SK-N-SH (cell line): Measurements from ENCODE around the gene VNN1. TPM values are rescaled to one million over a fixed set of nuclear protein-coding genes. Genes with fewer than 3 reads are reported as not detected.

Experiments
- CTCF ChIA-PET: fragments of 300-600, 350-600 bp; formaldehyde crosslinking; extraction: SDS; loops from one replicate; lab custom pipeline; 2021; lab: Yijun Ruan, JAX
- POLR2A ChIA-PET: fragments of 350-600 bp; sonication (Branson Sonifier 250); formaldehyde crosslinking; extraction: SDS; loops from one replicate; lab custom pipeline; 2020; ENCODE audit warnings: antibody characterized with exemption, inconsistent platforms; lab: Yijun Ruan, JAX
- DNase-seq: peaks from one replicate; pipeline ENCODE4 v3.0.0; 2012
- H2AFZ ChIP-seq: fragments of 200-600 bp; sonication (generic); 2 replicates; pipeline ENCODE4 v1.8.1; 2016; ENCODE audit warnings: antibody characterized with exemption, mild to moderate bottlenecking, low read depth
- H3F3A ChIP-seq: fragments of 200-600 bp; sonication (generic); replicated peaks from 2 replicates; pipeline ENCODE3; 2016; ENCODE audit warnings: antibody characterized with exemption, mild to moderate bottlenecking; ENCODE audit not compliant: insufficient read depth
- H3K27ac ChIP-seq, 2 experiments: fragments of 200-500 bp in 1 of 2; fragments of 200-600 bp in 1 of 2; sonication (Bioruptor generic) in 1 of 2; sonication (generic), shearing (Covaris generic) in 1 of 2; 2 replicates each; pipeline versions ENCODE4 v1.5.1 to v1.6.1; 2014 to 2016; ENCODE audit warnings: low read depth in 2 of 2, inconsistent platforms in 1 of 2, low read length in 1 of 2, mild to moderate bottlenecking in 1 of 2, mixed read lengths in 1 of 2
- H3K27me3 ChIP-seq: fragments of 200-600 bp; sonication (generic), shearing (Covaris generic); 2 replicates; pipeline ENCODE4 v1.6.1; 2016; ENCODE audit warnings: mixed run types; ENCODE audit not compliant: insufficient read depth
- H3K36me3 ChIP-seq, 2 experiments: fragments of 200-500 bp in 1 of 2; fragments of 200-600 bp in 1 of 2; sonication (Bioruptor generic) in 1 of 2; sonication (generic) in 1 of 2; replicated peaks in 1 of 2; 2 replicates each; pipeline versions ENCODE3 to v1.5.1; 2014 to 2016; ENCODE audit warnings: low read length in 1 of 2, mild to moderate bottlenecking in 1 of 2; ENCODE audit not compliant: insufficient read depth in 2 of 2, control insufficient read depth in 1 of 2
- H3K4me1 ChIP-seq, 2 experiments: fragments of 200-500 bp in 1 of 2; fragments of 200-600 bp in 1 of 2; sonication (Bioruptor generic) in 1 of 2; sonication (generic), shearing (Covaris generic) in 1 of 2; 2 replicates each; pipeline versions ENCODE4 v1.5.1 to v1.6.1; 2014 to 2016; ENCODE audit warnings: low read depth in 1 of 2, low read length in 1 of 2, mixed run types in 1 of 2; ENCODE audit not compliant: insufficient read depth in 2 of 2, control insufficient read depth in 1 of 2
- H3K4me2 ChIP-seq: fragments of 200-600 bp; sonication (generic), shearing (Covaris generic); 2 replicates; pipeline ENCODE4 v1.6.1; 2017; ENCODE audit warnings: mixed run types
- H3K4me3 ChIP-seq, 2 experiments: fragments of 200-500 bp in 1 of 2; fragments of 200-600 bp in 1 of 2; sonication (Bioruptor generic) in 1 of 2; sonication (generic), shearing (Covaris generic) in 1 of 2; 2 replicates each; pipeline versions ENCODE4 v1.5.1 to v1.8.1; 2014 to 2016; ENCODE audit warnings: low read depth in 2 of 2, inconsistent platforms in 1 of 2, low read length in 1 of 2, mild to moderate bottlenecking in 1 of 2, mixed read lengths in 1 of 2, moderate library complexity in 1 of 2
- H3K79me2 ChIP-seq: fragments of 200-600 bp; sonication (generic); 2 replicates; pipeline ENCODE4 v1.8.1; 2017; ENCODE audit warnings: mild to moderate bottlenecking; ENCODE audit not compliant: insufficient read depth
- H3K9ac ChIP-seq: fragments of 200-600 bp; sonication (generic); 2 replicates; pipeline ENCODE4 v1.6.1; 2017; ENCODE audit warnings: mixed run types
- H3K9me2 ChIP-seq: fragments of 200-600 bp; sonication (generic); 2 replicates; pipeline ENCODE4 v1.6.1; 2017; ENCODE audit warnings: mixed run types
- H3K9me3 ChIP-seq: fragments of 200-600 bp; sonication (generic); 2 replicates; pipeline ENCODE4 v1.6.1; 2017; ENCODE audit warnings: mixed run types, mild to moderate bottlenecking, moderate library complexity
- H4K20me1 ChIP-seq: fragments of 200-600 bp; sonication (generic); 2 replicates; pipeline ENCODE4 v1.6.1; 2017; ENCODE audit warnings: mild to moderate bottlenecking, mixed run types; ENCODE audit not compliant: insufficient read depth
- ELF1 ChIP-seq: IDR thresholded peaks from 2 replicates; pipeline ENCODE4 v1.4.0; 2012
- EZH2phosphoT487 ChIP-seq: fragments of 200-600 bp; sonication (generic); IDR thresholded peaks from 2 replicates; pipeline ENCODE4 v1.6.1; 2017; ENCODE audit warnings: low read depth, mixed run types, mild to moderate bottlenecking, antibody characterized with exemption, moderate library complexity, borderline replicate concordance
- FOSL2 ChIP-seq: IDR thresholded peaks from 2 replicates; pipeline ENCODE4 v1.4.0; 2012; ENCODE audit warnings: low read depth, mild to moderate bottlenecking, moderate library complexity, borderline replicate concordance
- JUND ChIP-seq: IDR thresholded peaks from 2 replicates; pipeline ENCODE4 v1.4.0; 2012
- NRF1 ChIP-seq: IDR thresholded peaks from 2 replicates; pipeline ENCODE4 v1.6.1; 2012; ENCODE audit warnings: low read depth, mild to moderate bottlenecking, low read length
- RCOR1 ChIP-seq: fragments of 150-350 bp; IDR thresholded peaks from 2 replicates; pipeline ENCODE4 v1.6.1; 2017; ENCODE audit warnings: antibody characterized with exemption, low read length
- RXRA ChIP-seq: IDR thresholded peaks from 2 replicates; pipeline ENCODE4 v1.4.0; 2012; ENCODE audit warnings: low read depth, mild to moderate bottlenecking, borderline replicate concordance
- TCF12 ChIP-seq: IDR thresholded peaks from 2 replicates; pipeline ENCODE4 v1.4.0; 2012
- TEAD4 ChIP-seq: IDR thresholded peaks from 2 replicates; pipeline ENCODE4 v1.4.0; 2012; ENCODE audit warnings: mild to moderate bottlenecking, borderline replicate concordance; ENCODE audit not compliant: insufficient read depth
- USF1 ChIP-seq: IDR thresholded peaks from 2 replicates; pipeline ENCODE4 v1.4.0; 2012; ENCODE audit warnings: low read depth, borderline replicate concordance
- USF2 ChIP-seq: fragments of 150-350 bp; IDR thresholded peaks from 2 replicates; pipeline ENCODE4 v1.6.1; 2017; ENCODE audit warnings: antibody characterized with exemption, low read length, low read depth, borderline replicate concordance
- WGBS: methylation state at CpG from one replicate; pipeline ENCODE4 v1.1.6; 2017; ENCODE audit warnings: low lambda C conversion rate; 5-methylcytosine and 5-hydroxymethylcytosine counted together
- polyA plus RNA-seq, 3 experiments: library from polyadenylated mRNA; depleted of rRNA; stranded (reverse); fragments of >200 nt; gene quantifications; 2 replicates each; pipeline ENCODE4 v1.2.3, GENCODE V29; 2012
- TF ChIP-seq, protein P1 (sequence below): fragments of 150-350 bp; IDR thresholded peaks from 2 replicates; pipeline ENCODE4 v1.6.1; 2016; ENCODE audit warnings: mild to moderate bottlenecking, low read depth, low read length
- TF ChIP-seq, protein P2 (sequence below): IDR thresholded peaks from 2 replicates; pipeline ENCODE4 v1.6.1; 2012; ENCODE audit warnings: mild to moderate bottlenecking, low read depth, low read length, moderate library complexity

VNN1 gene
- polyA plus RNA-seq, 1 of the 3 experiments (the other 2 are of a cell fraction), result not detected

DNA sequence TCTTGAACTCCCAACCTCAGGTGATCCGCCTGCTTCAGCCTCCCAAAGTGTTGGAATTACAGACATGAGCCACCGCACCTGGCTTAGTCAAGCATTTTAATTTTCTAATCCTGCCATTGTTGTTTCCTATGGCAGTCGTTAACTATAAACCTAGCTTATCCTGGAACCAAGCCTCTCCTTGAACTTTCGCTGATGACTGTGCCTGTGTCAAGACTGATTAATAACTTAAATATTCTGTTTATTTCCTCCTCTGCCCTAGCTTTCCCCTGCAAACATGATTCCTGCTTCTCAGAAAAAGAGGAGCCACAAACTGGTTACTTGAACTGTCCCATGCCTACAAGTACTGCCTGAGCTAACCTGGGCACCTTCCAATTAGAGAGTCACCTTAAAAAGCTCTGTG, 1.5 kb downstream of the VNN1 start:
- H4K20me1 ChIP-seq, result no peaks in the 10 kb centered on the region
- no peak overlapping the region for H3K9ac ChIP-seq
- no peaks in the 10 kb centered on the region for H3K4me1 ChIP-seq
- no peaks in the 10 kb centered on the region for H3K79me2 ChIP-seq
- no peaks in the 10 kb centered on the region for H3F3A ChIP-seq
- H3K9me2 ChIP-seq, result no peaks in the 10 kb centered on the region
- H3K27me3 ChIP-seq, result peaks cover 23% of the 10 kb centered on the region; the same call in 1 of the 2 replicates
- 3% methylated on average over 4 of the region's 4 CpGs for WGBS
- no peaks in the 10 kb centered on the region for H3K36me3 ChIP-seq
- no peak overlapping the region for H3K4me2 ChIP-seq
- POLR2A ChIA-PET, result no interaction called here
- TF ChIP-seq JUND, result no peak
- no peak for TF ChIP-seq USF1
- no peak for TF ChIP-seq EZH2phosphoT487
- TF ChIP-seq NRF1, result no peak
- TF ChIP-seq, all 33 proteins: peak for 0
- Histone ChIP-seq H3K9me3 (no peaks in the 10 kb centered on the region), H2AFZ (no peak overlapping the region), H3K4me3 (no peak overlapping the region), H3K27ac (no peak overlapping the region)
- CTCF ChIA-PET, result interaction anchor here (1.4 kb wide), 1 partner anchor 87 kb away, joined by 4 read pairs; the partner anchor contains the start of gene SLC18B1
- DNase-seq, result no peak

DNA sequence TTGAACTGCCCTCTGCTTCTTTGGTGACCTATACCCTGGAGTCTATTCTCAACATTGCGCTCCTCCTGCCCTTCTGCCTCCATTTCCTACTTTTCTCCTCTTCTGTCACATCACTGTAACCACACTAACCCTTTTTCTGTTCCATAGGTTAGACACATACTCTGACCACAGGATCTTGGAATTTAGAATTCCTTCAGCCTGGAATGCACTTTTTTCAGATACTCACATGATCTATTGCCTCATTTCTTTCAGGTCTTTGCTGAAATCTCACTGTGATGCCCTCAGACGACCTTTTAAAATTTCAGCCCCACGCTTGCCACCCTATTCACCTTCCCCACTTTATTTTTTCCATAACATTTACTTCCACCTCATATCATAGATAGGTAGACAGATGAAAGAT, 5.1 kb downstream of the VNN1 start:
- Histone ChIP-seq H3K9me2 (no peaks in the 10 kb centered on the region), H3K9me3 (no peaks in the 10 kb centered on the region), H3K79me2 (no peaks in the 10 kb centered on the region), H3K9ac (no peak overlapping the region), H3K4me3 (no peak overlapping the region), H3F3A (no peaks in the 10 kb centered on the region), H2AFZ (no peak overlapping the region), H3K4me1 (no peaks in the 10 kb centered on the region), H3K27ac (no peak overlapping the region), H3K36me3 (no peaks in the 10 kb centered on the region), H3K27me3 (peaks cover 4% of the 10 kb centered on the region; the same call in 1 of the 2 replicates), H4K20me1 (no peaks in the 10 kb centered on the region), H3K4me2 (no peak overlapping the region)
- TF ChIP-seq TCF12 (no peak), USF2 (no peak), RXRA (no peak)
- no peak for DNase-seq
- WGBS, result 9% methylated on average over 3 of the region's 3 CpGs
- ChIA-PET CTCF (no interaction called here), POLR2A (no interaction called here)

GRCh38 chr6:132708002-132708401, 5.9 kb downstream of the VNN1 start:
- no peaks in the 10 kb centered on the region for H3K36me3 ChIP-seq
- no peak overlapping the region for H3K9ac ChIP-seq
- H3K4me2 ChIP-seq, result no peak overlapping the region
- no peak overlapping the region for H3K27ac ChIP-seq
- ChIA-PET POLR2A (no interaction called here), CTCF (no interaction called here)
- no peak for DNase-seq
- no peak overlapping the region for H3K4me3 ChIP-seq
- H3K27me3 ChIP-seq, result no peaks in the 10 kb centered on the region
- H3K79me2 ChIP-seq, result no peaks in the 10 kb centered on the region
- H2AFZ ChIP-seq, result no peak overlapping the region
- no peaks in the 10 kb centered on the region for H3K4me1 ChIP-seq
- no peaks in the 10 kb centered on the region for H3K9me2 ChIP-seq
- H3K9me3 ChIP-seq, result no peaks in the 10 kb centered on the region
- no peaks in the 10 kb centered on the region for H3F3A ChIP-seq
- H4K20me1 ChIP-seq, result no peaks in the 10 kb centered on the region
- no peak for TF ChIP-seq RCOR1
- no peak for TF ChIP-seq FOSL2
- TF ChIP-seq, protein P1, sequence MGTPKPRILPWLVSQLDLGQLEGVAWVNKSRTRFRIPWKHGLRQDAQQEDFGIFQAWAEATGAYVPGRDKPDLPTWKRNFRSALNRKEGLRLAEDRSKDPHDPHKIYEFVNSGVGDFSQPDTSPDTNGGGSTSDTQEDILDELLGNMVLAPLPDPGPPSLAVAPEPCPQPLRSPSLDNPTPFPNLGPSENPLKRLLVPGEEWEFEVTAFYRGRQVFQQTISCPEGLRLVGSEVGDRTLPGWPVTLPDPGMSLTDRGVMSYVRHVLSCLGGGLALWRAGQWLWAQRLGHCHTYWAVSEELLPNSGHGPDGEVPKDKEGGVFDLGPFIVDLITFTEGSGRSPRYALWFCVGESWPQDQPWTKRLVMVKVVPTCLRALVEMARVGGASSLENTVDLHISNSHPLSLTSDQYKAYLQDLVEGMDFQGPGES, result no peak
- no peak for TF ChIP-seq TEAD4
- TF ChIP-seq, protein P2, sequence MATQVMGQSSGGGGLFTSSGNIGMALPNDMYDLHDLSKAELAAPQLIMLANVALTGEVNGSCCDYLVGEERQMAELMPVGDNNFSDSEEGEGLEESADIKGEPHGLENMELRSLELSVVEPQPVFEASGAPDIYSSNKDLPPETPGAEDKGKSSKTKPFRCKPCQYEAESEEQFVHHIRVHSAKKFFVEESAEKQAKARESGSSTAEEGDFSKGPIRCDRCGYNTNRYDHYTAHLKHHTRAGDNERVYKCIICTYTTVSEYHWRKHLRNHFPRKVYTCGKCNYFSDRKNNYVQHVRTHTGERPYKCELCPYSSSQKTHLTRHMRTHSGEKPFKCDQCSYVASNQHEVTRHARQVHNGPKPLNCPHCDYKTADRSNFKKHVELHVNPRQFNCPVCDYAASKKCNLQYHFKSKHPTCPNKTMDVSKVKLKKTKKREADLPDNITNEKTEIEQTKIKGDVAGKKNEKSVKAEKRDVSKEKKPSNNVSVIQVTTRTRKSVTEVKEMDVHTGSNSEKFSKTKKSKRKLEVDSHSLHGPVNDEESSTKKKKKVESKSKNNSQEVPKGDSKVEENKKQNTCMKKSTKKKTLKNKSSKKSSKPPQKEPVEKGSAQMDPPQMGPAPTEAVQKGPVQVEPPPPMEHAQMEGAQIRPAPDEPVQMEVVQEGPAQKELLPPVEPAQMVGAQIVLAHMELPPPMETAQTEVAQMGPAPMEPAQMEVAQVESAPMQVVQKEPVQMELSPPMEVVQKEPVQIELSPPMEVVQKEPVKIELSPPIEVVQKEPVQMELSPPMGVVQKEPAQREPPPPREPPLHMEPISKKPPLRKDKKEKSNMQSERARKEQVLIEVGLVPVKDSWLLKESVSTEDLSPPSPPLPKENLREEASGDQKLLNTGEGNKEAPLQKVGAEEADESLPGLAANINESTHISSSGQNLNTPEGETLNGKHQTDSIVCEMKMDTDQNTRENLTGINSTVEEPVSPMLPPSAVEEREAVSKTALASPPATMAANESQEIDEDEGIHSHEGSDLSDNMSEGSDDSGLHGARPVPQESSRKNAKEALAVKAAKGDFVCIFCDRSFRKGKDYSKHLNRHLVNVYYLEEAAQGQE, result no peak
- TF ChIP-seq USF1, result no peak
- no peak for TF ChIP-seq EZH2phosphoT487
- TF ChIP-seq USF2, result no peak
- TF ChIP-seq ELF1, result no peak
- TF ChIP-seq TCF12, result no peak
